Endodermal cell (in vitro differentiated cells): ENCODE measurements around the gene STARD8. TPM values are rescaled to one million over a fixed set of nuclear protein-coding genes. Genes with fewer than 3 reads are reported as not detected.

Source experiments
- DNase-seq: peaks from one replicate; pipeline ENCODE4 v3.0.0-alpha.2; 2017
- H3K27ac ChIP-seq: 2 replicates; pipeline ENCODE4 v1.5.1; 2013; ENCODE audit warnings: mild to moderate bottlenecking, low read depth, low read length, moderate library complexity
- H3K27me3 ChIP-seq: 2 replicates; pipeline ENCODE4 v1.6.1; 2013; ENCODE audit warnings: mild to moderate bottlenecking, low read length, moderate library complexity; ENCODE audit not compliant: insufficient read depth, control insufficient read depth, poor library complexity, severe bottlenecking
- H3K36me3 ChIP-seq: 2 replicates; pipeline ENCODE4 v1.7.0; 2013; ENCODE audit warnings: mild to moderate bottlenecking, low read length, moderate library complexity; ENCODE audit not compliant: control insufficient read depth, insufficient read depth
- H3K4me1 ChIP-seq: one replicate; pipeline ENCODE4 v1.7.0; 2013; ENCODE audit warnings: low read length; ENCODE audit not compliant: control insufficient read depth, insufficient read depth
- H3K4me3 ChIP-seq: 2 replicates; pipeline ENCODE4 v1.5.1; 2013; ENCODE audit warnings: mild to moderate bottlenecking, low read length, moderate library complexity
- H3K9ac ChIP-seq: 2 replicates; pipeline ENCODE4 v1.6.1; 2013; ENCODE audit warnings: mild to moderate bottlenecking, low read length, moderate library complexity; ENCODE audit not compliant: poor library complexity, severe bottlenecking; ENCODE audit errors: extremely low read depth
- H3K9me3 ChIP-seq: 2 replicates; pipeline ENCODE4 v1.6.1; 2013; ENCODE audit warnings: mild to moderate bottlenecking, low read length, moderate library complexity; ENCODE audit not compliant: control insufficient read depth
- H3K27ac Mint-ChIP-seq: 2 replicates; pipeline ENCODE4 v1.8.0; 2020; ENCODE audit warnings: mixed read lengths
- H3K27me3 Mint-ChIP-seq: 2 replicates; pipeline ENCODE4 v1.8.0; 2021; ENCODE audit warnings: mild to moderate bottlenecking, mixed read lengths; ENCODE audit not compliant: insufficient read depth
- H3K36me3 Mint-ChIP-seq: 2 replicates; pipeline ENCODE4 v1.8.0; 2020; ENCODE audit warnings: low read depth, mixed read lengths
- H3K4me1 Mint-ChIP-seq: 2 replicates; pipeline ENCODE4 v1.8.0; 2020; ENCODE audit warnings: mixed read lengths
- H3K4me3 Mint-ChIP-seq: 2 replicates; pipeline ENCODE4 v1.8.0; 2020; ENCODE audit warnings: mild to moderate bottlenecking, moderate library complexity, mixed read lengths
- H3K9me3 Mint-ChIP-seq: 2 replicates; pipeline ENCODE4 v1.8.0; 2020; ENCODE audit warnings: mild to moderate bottlenecking, mixed read lengths
- CTCF ChIP-seq: fragments of 200-600 bp; sonication (generic); conservative IDR thresholded peaks from 2 replicates; pipeline ENCODE4 v1.5.0; 2021; ENCODE audit warnings: antibody characterized with exemption, mild to moderate bottlenecking
- WGBS, 2 experiments: methylation state at CpG; one replicate each; pipeline versions ENCODE4 v1.1.5 to v1.1.7; 2013; ENCODE audit warnings: missing lambda C conversion rate in 2 of 2, mixed read lengths in 1 of 2; ENCODE audit not compliant: insufficient coverage in 1 of 2, insufficient read length in 1 of 2; 5-methylcytosine and 5-hydroxymethylcytosine counted together
- total RNA-seq, 2 donors: library from RNA; stranded (reverse); fragmentation: NEBNext Ultra II Directional in 1 of 2; extraction: Animal tissue kit (Norgen Biotek cat#: 25700) in 1 of 2; gene quantifications; 2 replicates in 1 of 2; 3 replicates in 1 of 2; pipeline ENCODE4 v1.2.1, GENCODE V29; 2021

The STARD8 gene
- total RNA-seq, 2 donors from 2014 or later = 1.5 to 1.8 TPM

- Histone ChIP-seq H3K9ac (no peak overlapping the region), H3K9me3 (no peaks in the 10 kb centered on the region), H3K27ac (no peak overlapping the region), H3K4me1 (no peaks in the 10 kb centered on the region), H3K4me3 (no peak overlapping the region), H3K27me3 (no peaks in the 10 kb centered on the region), H3K36me3 (no peaks in the 10 kb centered on the region)
- Mint-ChIP-seq H3K4me1 (peaks cover 5% of the 10 kb centered on the region), H3K27me3 (no peaks in the 10 kb centered on the region), H3K36me3 (no peaks in the 10 kb centered on the region), H3K9me3 (peaks cover 65% of the 10 kb centered on the region), H3K4me3 (no peak overlapping the region), H3K27ac (no peak overlapping the region)
- TF ChIP-seq CTCF = peak; percentile 79
- peak; percentile 87 for DNase-seq
- WGBS, 2 experiments = 80% methylated on average over 1 of the region's 4 CpGs; no CpG with 5 or more reads in 1 of the 2 experiments
Observed at GRCh38 chrX:68710870-68711576, 63.6 kb downstream of the STARD8 start.

- H3K4me1 Mint-ChIP-seq = peaks cover 5% of the 10 kb centered on the region
- Histone ChIP-seq H3K36me3 (no peaks in the 10 kb centered on the region), H3K27me3 (no peaks in the 10 kb centered on the region)
Observed at GRCh38 chrX:68711845-68712244, 64.4 kb downstream of the STARD8 start.

GRCh38 chrX:68714856-68715255 is 67.4 kb downstream of the STARD8 start:
- H3K9me3 ChIP-seq = no peaks in the 10 kb centered on the region
- H3K27ac ChIP-seq = no peak overlapping the region
- no peak overlapping the region for H3K9ac ChIP-seq
- Mint-ChIP-seq H3K27me3 (no peaks in the 10 kb centered on the region), H3K9me3 (peaks cover 69% of the 10 kb centered on the region), H3K4me1 (no peaks in the 10 kb centered on the region), H3K36me3 (no peaks in the 10 kb centered on the region), H3K27ac (no peak overlapping the region), H3K4me3 (no peak overlapping the region)
- DNase-seq = no peak
- H3K36me3 ChIP-seq = no peaks in the 10 kb centered on the region
- no peaks in the 10 kb centered on the region for H3K4me1 ChIP-seq
- H3K27me3 ChIP-seq = no peaks in the 10 kb centered on the region
- 89% methylated on average over 3 of the region's 3 CpGs; no CpG with 5 or more reads in 1 of the 2 experiments for WGBS, 2 experiments
- no peak for TF ChIP-seq CTCF
- no peak overlapping the region for H3K4me3 ChIP-seq

More at GRCh38 chrX:68711845-68712244, 64.4 kb downstream of the STARD8 start:
- no peak overlapping the region for H3K4me3 ChIP-seq
- no peak overlapping the region for H3K27ac ChIP-seq
- no peak overlapping the region for H3K9ac ChIP-seq
- Mint-ChIP-seq H3K9me3 (peaks cover 73% of the 10 kb centered on the region), H3K27me3 (no peaks in the 10 kb centered on the region), H3K27ac (no peak overlapping the region), H3K4me3 (no peak overlapping the region), H3K36me3 (no peaks in the 10 kb centered on the region)
- H3K9me3 ChIP-seq = no peaks in the 10 kb centered on the region
- H3K4me1 ChIP-seq = no peaks in the 10 kb centered on the region
- no peak for DNase-seq
- no peak for TF ChIP-seq CTCF
- 83% methylated on average over 5 of the region's 5 CpGs; no CpG with 5 or more reads in 1 of the 2 experiments for WGBS, 2 experiments
